RWPE1 (cell line): Measurements from ENCODE around the gene PNCK.
"Not testable (repeated sequence)": the region's sequence is repeated elsewhere in the genome, so short reads cannot be mapped to it uniquely, and the experiment has no call there.

Experiments
- CTCF ChIA-PET: fragments of 350-600 bp; sonication (Branson Sonifier 250); formaldehyde crosslinking; extraction: SDS; loops from one replicate; lab custom pipeline; 2021; lab: Yijun Ruan, JAX
- POLR2A ChIA-PET: fragments of 400-600 bp; formaldehyde crosslinking; extraction: SDS; loops from one replicate; lab custom pipeline; 2020; ENCODE audit warnings: antibody characterized with exemption; ENCODE audit not compliant: low non-redundant PET; lab: Yijun Ruan, JAX
- DNase-seq: peaks from one replicate; pipeline ENCODE4 v3.0.0; 2012; ENCODE audit warnings: low spot score
- H3K27ac ChIP-seq: fragments of 450-650 bp; 2 replicates; pipeline ENCODE4 v1.5.1; 2017
- TF ChIP-seq, protein P1 (sequence below): fragments of 450-650 bp; conservative IDR thresholded peaks from 2 replicates; pipeline ENCODE4 v1.5.1; 2017; ENCODE audit warnings: low read depth, mild to moderate bottlenecking

The PNCK gene

DNA sequence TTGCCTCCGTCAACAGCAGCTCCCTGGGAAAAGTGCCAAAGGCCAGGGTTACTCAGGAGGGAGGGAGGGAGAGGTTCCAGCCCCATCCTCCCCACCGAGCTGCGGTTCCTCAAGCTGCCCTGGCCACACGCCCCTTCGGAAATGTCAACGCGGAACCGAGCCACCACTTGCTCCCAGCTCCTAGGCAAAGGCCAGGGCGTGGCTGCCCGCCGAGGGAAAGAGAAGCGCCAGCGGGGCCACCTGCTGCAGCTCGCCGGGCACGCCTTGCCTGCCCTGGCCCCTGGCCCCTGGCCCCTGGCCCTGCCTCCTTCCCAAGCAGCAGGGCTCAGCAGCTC, 29.4 kb upstream of the PNCK start:
- no peak for DNase-seq
- peak overlapping the region; percentile 79 for H3K27ac ChIP-seq
- ChIA-PET POLR2A (no interaction called here), CTCF (no interaction called here)
- TF ChIP-seq, protein P1, sequence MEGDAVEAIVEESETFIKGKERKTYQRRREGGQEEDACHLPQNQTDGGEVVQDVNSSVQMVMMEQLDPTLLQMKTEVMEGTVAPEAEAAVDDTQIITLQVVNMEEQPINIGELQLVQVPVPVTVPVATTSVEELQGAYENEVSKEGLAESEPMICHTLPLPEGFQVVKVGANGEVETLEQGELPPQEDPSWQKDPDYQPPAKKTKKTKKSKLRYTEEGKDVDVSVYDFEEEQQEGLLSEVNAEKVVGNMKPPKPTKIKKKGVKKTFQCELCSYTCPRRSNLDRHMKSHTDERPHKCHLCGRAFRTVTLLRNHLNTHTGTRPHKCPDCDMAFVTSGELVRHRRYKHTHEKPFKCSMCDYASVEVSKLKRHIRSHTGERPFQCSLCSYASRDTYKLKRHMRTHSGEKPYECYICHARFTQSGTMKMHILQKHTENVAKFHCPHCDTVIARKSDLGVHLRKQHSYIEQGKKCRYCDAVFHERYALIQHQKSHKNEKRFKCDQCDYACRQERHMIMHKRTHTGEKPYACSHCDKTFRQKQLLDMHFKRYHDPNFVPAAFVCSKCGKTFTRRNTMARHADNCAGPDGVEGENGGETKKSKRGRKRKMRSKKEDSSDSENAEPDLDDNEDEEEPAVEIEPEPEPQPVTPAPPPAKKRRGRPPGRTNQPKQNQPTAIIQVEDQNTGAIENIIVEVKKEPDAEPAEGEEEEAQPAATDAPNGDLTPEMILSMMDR: no peak

DNA sequence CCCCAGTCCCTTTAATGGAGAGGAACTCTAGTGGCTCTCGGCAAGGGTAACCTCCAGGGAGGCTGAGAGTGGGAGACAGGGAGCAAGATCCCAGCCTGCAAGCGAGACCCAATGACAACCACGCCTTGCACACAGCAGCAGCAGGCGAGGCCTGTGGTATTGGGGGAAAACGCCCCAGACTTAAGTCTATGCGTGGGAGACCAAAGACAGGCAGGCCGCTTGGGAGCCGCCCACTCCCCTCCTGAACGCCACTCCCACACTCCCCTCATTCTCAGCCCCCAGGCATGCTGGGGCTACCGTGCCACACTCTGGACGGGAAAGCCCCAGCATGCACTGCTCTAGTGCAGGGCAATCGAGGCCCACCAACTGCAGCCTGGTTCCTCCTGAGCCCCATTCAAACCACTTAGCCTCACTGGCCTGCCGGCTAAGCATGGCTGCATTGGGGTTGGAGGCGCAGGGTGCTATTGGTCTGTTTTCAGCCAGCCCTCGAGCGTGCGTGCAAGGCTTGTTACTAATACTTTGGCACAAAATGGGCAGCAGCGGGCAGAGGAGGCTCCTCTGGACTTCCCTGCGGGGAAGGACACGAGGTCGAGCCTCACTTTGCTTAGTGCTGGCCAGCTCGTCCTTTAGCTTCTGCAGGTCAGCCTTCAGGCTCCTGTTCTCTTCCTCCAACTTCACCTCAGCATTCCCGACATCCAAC, 28.9 kb upstream of the PNCK start:
- no peak for DNase-seq
- ChIA-PET CTCF (no interaction called here), POLR2A (no interaction called here)
- TF ChIP-seq, protein P1: no peak
- H3K27ac ChIP-seq: peak overlapping the region; percentile 79

DNA sequence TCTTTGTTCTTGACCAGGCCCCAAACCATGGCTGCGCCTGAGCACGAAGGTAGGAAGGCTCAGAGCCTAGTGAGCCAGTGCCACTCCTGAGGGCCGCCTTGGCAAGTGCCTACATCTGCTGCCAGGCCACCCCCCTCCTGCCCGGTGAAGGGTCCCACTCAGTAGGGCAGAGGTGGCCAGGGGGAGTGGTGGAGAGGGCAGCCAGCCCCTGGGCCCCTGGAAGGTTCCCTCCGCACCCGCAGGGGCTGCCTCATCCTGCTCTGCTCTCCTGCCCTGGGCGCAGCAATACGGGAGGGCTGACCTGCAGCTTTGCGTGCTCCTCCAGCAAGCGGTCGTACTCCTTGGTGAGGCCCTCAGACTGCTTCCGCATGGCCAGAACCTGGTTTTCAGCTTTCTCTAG, 28.1 kb upstream of the PNCK start:
- TF ChIP-seq, protein P1: no peak
- DNase-seq: no peak
- CTCF ChIA-PET: no interaction called here
- H3K27ac ChIP-seq: no peak overlapping the region
- POLR2A ChIA-PET: no interaction called here

DNA sequence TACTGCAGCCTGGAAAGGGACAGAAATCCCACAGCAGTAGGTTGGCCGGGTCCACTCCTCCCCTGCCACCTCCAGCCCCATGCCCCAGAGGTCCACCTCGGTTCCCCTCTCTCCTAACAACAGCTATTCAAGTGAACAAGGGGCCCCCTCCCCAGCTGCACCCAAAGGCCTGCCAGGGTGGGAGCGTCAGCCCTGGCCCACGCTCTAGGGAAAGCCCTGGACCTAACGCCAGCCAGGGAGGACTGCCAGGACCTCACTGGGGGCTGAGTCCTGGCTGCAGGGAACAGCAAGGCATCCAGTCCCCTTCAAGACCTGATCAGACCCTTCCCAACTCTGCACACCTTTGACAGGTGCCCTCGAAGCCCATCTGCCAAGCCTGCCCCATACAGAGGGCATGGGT, 27.4 kb upstream of the PNCK start:
- ChIA-PET POLR2A (no interaction called here), CTCF (no interaction called here)
- peak overlapping the region; percentile 47; the same call in 1 of the 2 replicates for H3K27ac ChIP-seq
- DNase-seq: no peak
- TF ChIP-seq, protein P1: no peak

DNA sequence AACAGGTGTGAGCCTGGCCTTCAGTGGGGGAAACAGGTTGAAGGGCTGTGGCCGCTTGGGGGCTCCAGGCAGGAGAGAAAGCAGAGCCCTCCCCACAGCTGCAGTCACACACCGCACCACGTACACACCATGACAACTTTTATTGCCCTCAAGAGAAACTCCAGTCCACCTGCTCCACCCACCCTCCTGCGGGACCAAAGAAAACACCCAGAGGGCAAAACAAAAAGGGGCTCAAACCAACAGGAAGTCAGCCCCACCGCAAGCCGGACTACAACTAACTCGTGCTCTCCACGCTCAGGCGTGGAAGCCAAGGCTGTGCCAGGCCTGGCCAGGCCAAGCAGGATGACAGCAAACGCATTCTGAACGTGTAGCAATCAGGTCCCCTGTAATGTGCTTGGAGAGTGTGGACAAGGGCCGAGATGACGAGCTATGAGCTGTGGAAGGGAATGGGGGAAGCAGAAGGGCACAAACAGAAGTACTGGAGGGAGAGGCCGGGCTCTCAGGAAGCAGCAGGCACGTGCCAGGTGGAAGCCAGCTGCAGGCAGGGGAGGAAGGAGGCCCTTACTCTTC, 26.8 kb upstream of the PNCK start:
- TF ChIP-seq, protein P1: no peak
- peak overlapping the region; percentile 47 for H3K27ac ChIP-seq
- DNase-seq: no peak
- CTCF ChIA-PET: no interaction called here
- POLR2A ChIA-PET: no interaction called here

DNA sequence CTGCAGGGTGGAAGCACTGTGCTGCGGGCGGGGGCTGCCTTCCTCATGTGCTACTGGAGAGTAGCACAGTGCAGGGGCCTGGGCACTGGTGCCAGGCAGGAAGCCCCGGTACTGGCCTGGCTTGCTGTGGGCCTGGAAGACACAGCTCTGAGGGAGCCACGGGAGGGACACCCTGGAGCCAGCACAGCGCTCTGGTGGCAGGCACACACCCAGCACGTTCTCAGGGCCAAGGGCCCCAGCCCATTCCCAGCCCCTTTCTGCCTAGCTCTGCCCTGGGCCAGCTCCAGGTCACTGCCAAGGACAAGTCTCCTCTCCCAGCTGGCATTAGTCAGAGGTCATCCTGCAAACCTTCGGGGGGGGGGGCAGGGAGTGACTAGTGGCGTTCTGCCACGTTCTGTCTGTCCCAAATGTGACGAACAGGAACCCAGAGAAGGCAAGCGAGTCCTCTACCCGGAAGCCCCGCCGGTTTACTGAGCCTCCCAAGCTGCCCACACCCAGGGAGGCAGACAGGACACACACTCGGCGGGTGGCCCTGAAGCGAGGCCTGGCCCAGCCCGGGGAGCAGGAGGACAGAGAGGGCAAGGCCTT, 26.3 kb upstream of the PNCK start:
- peak overlapping the region; percentile 47 for H3K27ac ChIP-seq
- POLR2A ChIA-PET, DNase-seq, CTCF ChIA-PET: not testable (repeated sequence)

DNA sequence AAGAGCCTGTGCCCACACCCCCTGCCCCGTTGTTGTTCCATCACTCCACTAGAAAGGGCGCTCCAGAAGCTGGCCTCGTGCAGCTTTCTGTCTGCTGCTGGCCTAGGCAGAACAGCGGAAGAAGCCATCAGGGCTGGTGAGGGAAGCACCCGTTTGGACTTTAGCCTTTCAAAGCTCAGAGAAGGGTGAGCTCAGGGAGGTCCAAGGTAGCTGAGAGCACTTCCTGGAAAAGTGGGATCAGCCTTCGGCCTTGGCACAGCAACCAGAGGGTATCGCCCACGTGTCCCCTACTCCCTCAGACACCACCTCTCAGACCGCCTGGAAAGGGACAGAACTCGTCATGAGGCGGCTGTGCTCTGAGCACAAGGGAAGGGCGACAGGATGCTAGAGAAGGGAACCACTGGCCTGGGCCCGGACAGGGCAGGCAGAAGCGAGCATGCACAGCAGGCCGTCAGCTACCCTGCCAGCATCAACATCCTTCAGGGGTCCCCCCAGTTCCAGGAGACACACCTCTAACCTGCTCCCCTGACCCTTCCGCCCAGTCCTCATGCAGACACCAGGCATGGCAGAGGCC, 25.7 kb upstream of the PNCK start:
- DNase-seq, CTCF ChIA-PET: not testable (repeated sequence)
- POLR2A ChIA-PET: interaction anchor here (0.6 kb wide), 1 partner anchor 81 kb away, joined by 3 read pairs; the partner anchor contains the start of gene SRPK3
- peak overlapping the region; percentile 47; the same call in 1 of the 2 replicates for H3K27ac ChIP-seq
